A549 (cell line): ENCODE data around the gene PLET1. TPM values are rescaled to one million over a fixed set of nuclear protein-coding genes. Genes with fewer than 3 reads are reported as not detected.

ENCODE experiments used
- ATAC-seq, 2 experiments: fragments of 200-7000 bp in 1 of 2; fragments of >200 bp in 1 of 2; cut with Nextera tagmentation in 1 of 2; cut with Tn5 transposase in 1 of 2; 3 replicates each; pipeline versions ENCODE4 v1.8.0 to v1.9.1; 2018 to 2020; ENCODE audit warnings: mild to moderate bottlenecking in 1 of 2, moderate library complexity in 1 of 2
- CTCF ChIA-PET: fragments of 300-600 bp; sonication (Branson Sonifier 250); formaldehyde crosslinking; extraction: SDS; loops from one replicate; lab custom pipeline; 2021; ENCODE audit warnings: antibody characterized with exemption, inconsistent platforms; lab: Yijun Ruan, JAX
- POLR2A ChIA-PET: fragments of 350-600 bp; formaldehyde crosslinking; extraction: SDS; loops from one replicate; lab custom pipeline; 2021; ENCODE audit warnings: antibody characterized with exemption, inconsistent platforms; lab: Yijun Ruan, JAX
- DNase-seq, 2 experiments: peaks; one replicate each; pipeline versions ENCODE4 v3.0.0 to v3.0.0-alpha.2; 2011 to 2016; ENCODE audit warnings: low read depth in 1 of 2, low spot score in 1 of 2
- FAIRE-seq: peaks from 2 replicates; lab custom pipeline; 2011; peaks lifted over from hg19 to GRCh38; lab: Jason Lieb, UNC
- H3K27ac ChIP-seq, 2 experiments: fragments of >200 bp; sonication (Bioruptor Twin); formaldehyde crosslinking; 3 replicates each; pipeline ENCODE4 v1.5.1; 2016 to 2017
- H3K4me1 ChIP-seq: fragments of >200 bp; sonication (Bioruptor Twin); formaldehyde crosslinking; 3 replicates; pipeline ENCODE4 v1.6.1; 2016
- H3K4me2 ChIP-seq: fragments of >200 bp; sonication (Bioruptor Twin); formaldehyde crosslinking; 3 replicates; pipeline ENCODE4 v1.6.1; 2016
- H3K4me3 ChIP-seq: fragments of >200 bp; sonication (Bioruptor Twin); formaldehyde crosslinking; 3 replicates; pipeline ENCODE4 v1.5.1; 2016
- H3K9me3 ChIP-seq: fragments of >200 bp; sonication (Bioruptor Twin); formaldehyde crosslinking; 3 replicates; pipeline ENCODE4 v1.6.1; 2016
- BHLHE40 ChIP-seq: IDR thresholded peaks from 2 replicates; pipeline ENCODE4 v1.6.1; 2012; ENCODE audit warnings: low read depth, low read length, inconsistent platforms
- CHD4 ChIP-seq: fragments of 200-600 bp; sonication (generic); IDR thresholded peaks from 2 replicates; pipeline ENCODE4 v1.6.1; 2016; ENCODE audit warnings: antibody characterized with exemption, mild to moderate bottlenecking, borderline replicate concordance
- ELK1 ChIP-seq: fragments of 150-350 bp; IDR thresholded peaks from 2 replicates; pipeline ENCODE4 v1.6.1; 2014; ENCODE audit warnings: low read depth, mild to moderate bottlenecking, low read length
- FOSB ChIP-seq: fragments of 250-450 bp; sonication (Bioruptor Pico); IDR thresholded peaks from 2 replicates; pipeline ENCODE4 v1.5.0; 2020; ENCODE audit warnings: mild to moderate bottlenecking, moderate library complexity
- FOSL2 ChIP-seq, 2 experiments: fragments of 450-650 bp in 1 of 2; fragments of >200 bp in 1 of 2; sonication (Bioruptor Twin) in 1 of 2; formaldehyde crosslinking; IDR thresholded peaks; 2 replicates each; pipeline versions ENCODE4 v1.5.0 to v1.6.1; 2016 to 2020; ENCODE audit warnings: mild to moderate bottlenecking in 1 of 2, moderate library complexity in 1 of 2
- FOXS1 ChIP-seq: fragments of 250-450 bp; sonication (Bioruptor Pico); IDR thresholded peaks from 2 replicates; pipeline ENCODE4 v1.5.0; 2020; ENCODE audit warnings: mild to moderate bottlenecking, moderate library complexity
- JUNB ChIP-seq: fragments of >200 bp; sonication (Bioruptor Twin); formaldehyde crosslinking; IDR thresholded peaks from 2 replicates; pipeline ENCODE4 v1.6.1; 2016
- KDM1A ChIP-seq: fragments of 200-600 bp; sonication (generic); IDR thresholded peaks from 2 replicates; pipeline ENCODE4 v1.6.1; 2016; ENCODE audit warnings: low read depth, mild to moderate bottlenecking
- MAFK ChIP-seq: fragments of 450-650 bp; IDR thresholded peaks from 2 replicates; pipeline ENCODE4 v1.6.1; 2014; ENCODE audit not compliant: partially characterized antibody
- MAX ChIP-seq: IDR thresholded peaks from 2 replicates; pipeline ENCODE4 v1.6.1; 2012
- NPAS2 ChIP-seq: fragments of 250-450 bp; sonication (Bioruptor Pico); IDR thresholded peaks from 2 replicates; pipeline ENCODE4 v1.8.0; 2022; ENCODE audit warnings: mild to moderate bottlenecking, moderate library complexity, borderline replicate concordance
- NR3C1 ChIP-seq: fragments of >200 bp; sonication (Bioruptor Twin); formaldehyde crosslinking; IDR thresholded peaks from 3 replicates; pipeline ENCODE4 v1.6.1; 2017
- PHF8 ChIP-seq: fragments of 200-600 bp; sonication (generic); IDR thresholded peaks from 2 replicates; pipeline ENCODE4 v1.6.1; 2016; ENCODE audit warnings: low read depth, mild to moderate bottlenecking, antibody characterized with exemption, moderate library complexity, borderline replicate concordance
- POLR2A ChIP-seq: IDR thresholded peaks from 2 replicates; pipeline ENCODE4 v1.6.1; 2012; ENCODE audit warnings: mild to moderate bottlenecking, low read length
- POLR2AphosphoS2 ChIP-seq: conservative IDR thresholded peaks from 2 replicates; pipeline ENCODE4 v1.6.1; 2012; ENCODE audit warnings: low read length, improper control_type of control experiment, inconsistent platforms
- RAD21 ChIP-seq, 2 experiments: fragments of >200 bp in 1 of 2; sonication (Bioruptor Twin) in 1 of 2; formaldehyde crosslinking in 1 of 2; IDR thresholded peaks in 1 of 2; conservative IDR thresholded peaks in 1 of 2; 2 replicates in 1 of 2; 3 replicates in 1 of 2; pipeline ENCODE4 v1.6.1; 2012 to 2018; ENCODE audit warnings: inconsistent platforms in 1 of 2
- RARB ChIP-seq: fragments of 250-450 bp; sonication (Bioruptor Pico); IDR thresholded peaks from 2 replicates; pipeline ENCODE4 v1.8.0; 2021; ENCODE audit warnings: mild to moderate bottlenecking, moderate library complexity
- RCOR1 ChIP-seq: fragments of 150-350 bp; IDR thresholded peaks from 2 replicates; pipeline ENCODE4 v1.6.1; 2014; ENCODE audit warnings: antibody characterized with exemption, low read length, low read depth
- RNF2 ChIP-seq: fragments of 200-600 bp; sonication (generic); IDR thresholded peaks from 2 replicates; pipeline ENCODE4 v1.6.1; 2016; ENCODE audit warnings: low read depth, mild to moderate bottlenecking, antibody characterized with exemption, moderate library complexity, borderline replicate concordance
- SREBF2 ChIP-seq: fragments of 450-650 bp; IDR thresholded peaks from 2 replicates; pipeline ENCODE4 v1.6.1; 2014; ENCODE audit warnings: mild to moderate bottlenecking, moderate library complexity
- TFCP2L1 ChIP-seq: fragments of 250-450 bp; sonication (Bioruptor Pico); IDR thresholded peaks from 2 replicates; pipeline ENCODE4 v1.5.0; 2021; ENCODE audit warnings: mild to moderate bottlenecking
- ZC3H11A ChIP-seq: fragments of 450-650 bp; IDR thresholded peaks from 2 replicates; pipeline ENCODE4 v1.6.1; 2014; ENCODE audit warnings: antibody characterized with exemption, mild to moderate bottlenecking
- ZFP36 ChIP-seq: fragments of 450-650 bp; IDR thresholded peaks from 2 replicates; pipeline ENCODE4 v1.6.1; 2014; ENCODE audit warnings: borderline replicate concordance; ENCODE audit not compliant: partially characterized antibody
- ZNF302 ChIP-seq: fragments of 250-450 bp; sonication (Bioruptor Pico); IDR thresholded peaks from 2 replicates; pipeline ENCODE4 v1.9.0; 2021; ENCODE audit warnings: inconsistent platforms, mild to moderate bottlenecking, moderate library complexity
- WGBS: methylation state at CpG from one replicate; pipeline ENCODE4 v1.1.6; 2017; ENCODE audit errors: missing lambda C conversion rate; 5-methylcytosine and 5-hydroxymethylcytosine counted together
- polyA plus RNA-seq, 4 experiments: library from polyadenylated mRNA; depleted of rRNA in 3 of 4; stranded (reverse); fragments of >200 nt; fragmentation: RNase III in 1 of 4; extraction: RNeasy Plus Mini Kit Qiagen cat#74134 plus additional on column Dnase treatment in 1 of 4; gene quantifications; 2 replicates in 3 of 4; 3 replicates in 1 of 4; pipeline ENCODE4 v1.2.3, GENCODE V29; 2011 to 2017
- TF ChIP-seq, protein P1 (sequence below): fragments of >200 bp; sonication (Bioruptor Twin); formaldehyde crosslinking; IDR thresholded peaks from 2 replicates; pipeline ENCODE4 v1.6.1; 2016
- TF ChIP-seq, protein P2 (sequence below): fragments of >200 bp; sonication (Bioruptor Twin); formaldehyde crosslinking; IDR thresholded peaks from 3 replicates; pipeline ENCODE4 v1.5.1; 2016
- TF ChIP-seq, protein P3 (sequence below): fragments of >200 bp; sonication (Bioruptor Twin); formaldehyde crosslinking; IDR thresholded peaks from 3 replicates; pipeline ENCODE4 v1.6.1; 2016

Gene PLET1
- polyA plus RNA-seq, 2 of the 4 experiments (the other 2 are of a cell fraction), result not detected

DNA sequence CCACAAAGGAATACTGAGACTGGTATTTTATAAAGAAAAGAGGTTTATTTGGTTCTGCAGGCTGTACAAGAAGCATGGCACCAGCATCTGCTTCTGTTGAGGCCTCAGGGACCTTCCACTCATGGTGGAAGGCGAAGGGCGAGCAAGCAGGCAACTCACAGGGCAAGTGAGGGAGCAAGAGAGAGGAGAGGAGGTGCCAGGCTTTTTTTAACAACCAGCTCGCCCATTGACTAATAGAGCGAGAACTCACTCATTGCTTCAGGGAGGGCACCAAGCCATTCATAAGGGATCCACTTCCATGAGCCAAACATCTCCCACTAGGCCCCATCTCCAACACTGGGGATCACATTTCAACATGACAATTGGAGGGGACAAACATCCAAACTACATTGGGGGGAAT, 33.2 kb downstream of the PLET1 start:
- POLR2A ChIA-PET, result interaction anchor here (1.0 kb wide), 1 partner anchor 24 kb away, joined by 3 read pairs; no protein-coding TSS in a partner anchor

GRCh38 chr11:112226831-112227401, 33.7 kb downstream of the PLET1 start:
- CTCF ChIA-PET, result interaction anchor here (0.6 to 14.6 kb wide), 2 partner anchors 55 to 63 kb away, joined by 4 to 247 read pairs; partner anchors contain the start of gene IL18
- H3K27ac ChIP-seq, result peak overlapping the region; percentile 99 to 100
- DNase-seq, result peak; percentile 13 to 21
- peak overlapping the region; percentile 97 for H3K4me2 ChIP-seq
- TF ChIP-seq NR3C1 (no peak), RNF2 (no peak), TFCP2L1 (CRISPR knock-in tag) (no peak), FOSL2 (IDR thresholded peaks at IDR 0.05) (no peak), FOSL2 (CRISPR knock-in tag; IDR thresholded peaks at IDR 0.05) (no peak), MAFK (no peak)
- TF ChIP-seq, protein P1, sequence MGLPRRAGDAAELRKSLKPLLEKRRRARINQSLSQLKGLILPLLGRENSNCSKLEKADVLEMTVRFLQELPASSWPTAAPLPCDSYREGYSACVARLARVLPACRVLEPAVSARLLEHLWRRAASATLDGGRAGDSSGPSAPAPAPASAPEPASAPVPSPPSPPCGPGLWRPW, result no peak
- TF ChIP-seq, all 56 proteins: peak for 0
- H3K4me3 ChIP-seq, result peak overlapping the region; percentile 80
- ATAC-seq (peak; percentile 75 to 77; a peak in 5 of 6 replicates), FAIRE-seq (no peak)
- POLR2A ChIA-PET, result interaction anchor here (0.5 to 1.0 kb wide), 3 partner anchors 25 to 1088 kb away, joined by 3 to 4 read pairs (median 3); partner anchors contain the start of genes SDHD, TIMM8B and TTC12
- H3K9me3 ChIP-seq, result no peaks in the 10 kb centered on the region
- WGBS, result 7% methylated on average over 16 of the region's 16 CpGs
- H3K4me1 ChIP-seq, result peaks cover 16% of the 10 kb centered on the region

More for the DNA sequence above, 33.2 kb downstream of the PLET1 start:
- peaks cover 16% of the 10 kb centered on the region for H3K4me1 ChIP-seq
- ATAC-seq (no peak), FAIRE-seq (no peak), DNase-seq (no peak)
- TF ChIP-seq POLR2AphosphoS2 (no peak), JUNB (no peak), ZNF302 (CRISPR knock-in tag) (no peak), FOSB (CRISPR knock-in tag) (no peak), NPAS2 (no peak), ELK1 (no peak), SREBF2 (no peak), ZFP36 (no peak), FOXS1 (CRISPR knock-in tag) (no peak)
- TF ChIP-seq, protein P2, sequence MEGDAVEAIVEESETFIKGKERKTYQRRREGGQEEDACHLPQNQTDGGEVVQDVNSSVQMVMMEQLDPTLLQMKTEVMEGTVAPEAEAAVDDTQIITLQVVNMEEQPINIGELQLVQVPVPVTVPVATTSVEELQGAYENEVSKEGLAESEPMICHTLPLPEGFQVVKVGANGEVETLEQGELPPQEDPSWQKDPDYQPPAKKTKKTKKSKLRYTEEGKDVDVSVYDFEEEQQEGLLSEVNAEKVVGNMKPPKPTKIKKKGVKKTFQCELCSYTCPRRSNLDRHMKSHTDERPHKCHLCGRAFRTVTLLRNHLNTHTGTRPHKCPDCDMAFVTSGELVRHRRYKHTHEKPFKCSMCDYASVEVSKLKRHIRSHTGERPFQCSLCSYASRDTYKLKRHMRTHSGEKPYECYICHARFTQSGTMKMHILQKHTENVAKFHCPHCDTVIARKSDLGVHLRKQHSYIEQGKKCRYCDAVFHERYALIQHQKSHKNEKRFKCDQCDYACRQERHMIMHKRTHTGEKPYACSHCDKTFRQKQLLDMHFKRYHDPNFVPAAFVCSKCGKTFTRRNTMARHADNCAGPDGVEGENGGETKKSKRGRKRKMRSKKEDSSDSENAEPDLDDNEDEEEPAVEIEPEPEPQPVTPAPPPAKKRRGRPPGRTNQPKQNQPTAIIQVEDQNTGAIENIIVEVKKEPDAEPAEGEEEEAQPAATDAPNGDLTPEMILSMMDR, result no peak
- peak overlapping the region; percentile 99 to 100; a peak in 5 of 6 replicates for H3K27ac ChIP-seq
- peak overlapping the region; percentile 80 for H3K4me3 ChIP-seq
- H3K9me3 ChIP-seq, result no peaks in the 10 kb centered on the region
- H3K4me2 ChIP-seq, result peak overlapping the region; percentile 97
- CTCF ChIA-PET, result interaction anchor here (0.6 kb wide), 1 partner anchor 63 kb away, joined by 4 read pairs; the partner anchor contains the start of gene IL18
- WGBS, result 59% methylated on average over 4 of the region's 4 CpGs

- peak within 1 kb of the TSS; percentile 97 for H3K4me2 ChIP-seq
- POLR2A ChIA-PET, result interaction anchor here (0.5 to 1.0 kb wide), 4 partner anchors 24 to 1088 kb away, joined by 3 to 4 read pairs (median 3); partner anchors contain the start of genes SDHD, TIMM8B and TTC12
- H3K4me1 ChIP-seq, result peaks cover 16% of the 10 kb centered on the region
- 0% methylated on average over 11 of the region's 70 CpGs for WGBS
- CTCF ChIA-PET, result interaction anchor here (0.7 to 14.6 kb wide), 2 partner anchors 56 to 121 kb away, joined by 3 to 247 read pairs; no protein-coding TSS in a partner anchor
- H3K9me3 ChIP-seq, result no peaks in the 10 kb centered on the region
- H3K4me3 ChIP-seq, result peak within 1 kb of the TSS; percentile 80
- no peak for FAIRE-seq
- peak within 1 kb of the TSS; percentile 99 to 100 for H3K27ac ChIP-seq
- peak; percentile 84 to 89 for DNase-seq
- ATAC-seq, result peak; percentile 97 to 98
- TF ChIP-seq BHLHE40, result no peak
- no peak for TF ChIP-seq FOSL2 (IDR thresholded peaks at IDR 0.05)
- peak; percentile 22; the same call in 1 of the 2 replicates for TF ChIP-seq FOSL2 (CRISPR knock-in tag; IDR thresholded peaks at IDR 0.05)
- peak; percentile 63 for TF ChIP-seq PHF8
- TF ChIP-seq CHD4, result no peak
- TF ChIP-seq RAD21 (conservative IDR thresholded peaks at IDR 0.05 in 1 of 2, IDR thresholded peaks at IDR 0.05 in 1 of 2), result no peak
- no peak for TF ChIP-seq ZC3H11A
- peak; percentile 15; the same call in 1 of the 2 replicates for TF ChIP-seq MAX
- no peak for TF ChIP-seq RCOR1
- TF ChIP-seq NR3C1, result no peak
- TF ChIP-seq, protein P3, sequence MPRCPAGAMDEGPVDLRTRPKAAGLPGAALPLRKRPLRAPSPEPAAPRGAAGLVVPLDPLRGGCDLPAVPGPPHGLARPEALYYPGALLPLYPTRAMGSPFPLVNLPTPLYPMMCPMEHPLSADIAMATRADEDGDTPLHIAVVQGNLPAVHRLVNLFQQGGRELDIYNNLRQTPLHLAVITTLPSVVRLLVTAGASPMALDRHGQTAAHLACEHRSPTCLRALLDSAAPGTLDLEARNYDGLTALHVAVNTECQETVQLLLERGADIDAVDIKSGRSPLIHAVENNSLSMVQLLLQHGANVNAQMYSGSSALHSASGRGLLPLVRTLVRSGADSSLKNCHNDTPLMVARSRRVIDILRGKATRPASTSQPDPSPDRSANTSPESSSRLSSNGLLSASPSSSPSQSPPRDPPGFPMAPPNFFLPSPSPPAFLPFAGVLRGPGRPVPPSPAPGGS, result peak; percentile 88
- peak; percentile 79 for TF ChIP-seq POLR2A
- no peak for TF ChIP-seq JUNB
- TF ChIP-seq RARB (CRISPR knock-in tag), result no peak
- TF ChIP-seq KDM1A, result no peak
These were observed 34.4 kb downstream of the PLET1 start, which contains the start of gene PTS for GRCh38 chr11:112226062-112226830. Gene PTS (plus strand): TSS chr11:112226428. CDS start chr11:112226444, 16 bp downstream.
